Ishikawa (cell line): Measurements from ENCODE around the gene KYNU.

Experiments used
- CEBPB ChIP-seq: IDR thresholded peaks from 2 replicates; pipeline ENCODE4 v1.6.1; 2012
- CREB1 ChIP-seq: IDR thresholded peaks from 2 replicates; pipeline ENCODE4 v1.6.1; 2012; ENCODE audit warnings: low read depth
- EGR1 ChIP-seq: IDR thresholded peaks from 2 replicates; pipeline ENCODE4 v1.6.1; 2012
- EP300 ChIP-seq: IDR thresholded peaks from 2 replicates; pipeline ENCODE4 v1.6.1; 2012; ENCODE audit warnings: borderline replicate concordance
- MAX ChIP-seq: IDR thresholded peaks from 2 replicates; pipeline ENCODE4 v1.6.1; 2012
- RAD21 ChIP-seq: IDR thresholded peaks from 2 replicates; pipeline ENCODE4 v1.6.1; 2012; ENCODE audit warnings: low read depth
- REST ChIP-seq: IDR thresholded peaks from 2 replicates; pipeline ENCODE4 v1.6.1; 2012; ENCODE audit warnings: low read depth, mild to moderate bottlenecking
- TAF1 ChIP-seq: IDR thresholded peaks from 2 replicates; pipeline ENCODE4 v1.6.1; 2012; ENCODE audit warnings: low read depth, mild to moderate bottlenecking
- USF1 ChIP-seq: IDR thresholded peaks from 2 replicates; pipeline ENCODE4 v1.6.1; 2012
- ZBTB7A ChIP-seq: IDR thresholded peaks from 2 replicates; pipeline ENCODE4 v1.6.1; 2012; ENCODE audit warnings: low read depth

GRCh38 chr2:142981069-142981378 lies 103.6 kb downstream of the KYNU start:
- no peak for TF ChIP-seq REST
- TF ChIP-seq ZBTB7A = no peak
- TF ChIP-seq USF1 = no peak
- no peak for TF ChIP-seq EP300
- no peak for TF ChIP-seq RAD21
- TF ChIP-seq MAX = no peak
- TF ChIP-seq TAF1 = no peak
- no peak for TF ChIP-seq CEBPB
- no peak for TF ChIP-seq CREB1
- no peak for TF ChIP-seq EGR1
